BLaER1 treated with 17β-estradiol and CSF1 and Interleukin-3, amounts not matched to agents 10 nM and 100 nM (cell line): ENCODE results near the gene IL1A.
"Not testable (repeated sequence)": the region's sequence is repeated elsewhere in the genome, so short reads cannot be mapped to it uniquely, and the experiment has no call there.

Experiments
- H3K27ac ChIP-seq, 11 experiments: shearing (Covaris generic); formaldehyde crosslinking; 2 replicates each; pipeline ENCODE4 v1.8.1; 2022
- H3K27me3 ChIP-seq, 11 experiments: shearing (Covaris generic); formaldehyde crosslinking; 2 replicates each; pipeline ENCODE4 v1.8.1; 2022
- H3K36me3 ChIP-seq, 11 experiments: shearing (Covaris generic); formaldehyde crosslinking; 2 replicates each; pipeline ENCODE4 v1.8.1; 2022
- H3K4me1 ChIP-seq, 10 experiments: shearing (Covaris generic); formaldehyde crosslinking; 2 replicates each; pipeline ENCODE4 v1.8.1; 2022
- H3K4me2 ChIP-seq, 11 experiments: shearing (Covaris generic); formaldehyde crosslinking; 2 replicates each; pipeline ENCODE4 v1.8.1; 2022
- H3K4me3 ChIP-seq, 10 experiments: shearing (Covaris generic); formaldehyde crosslinking; 2 replicates each; pipeline ENCODE4 v1.8.1; 2022
- H3K9ac ChIP-seq, 11 experiments: shearing (Covaris generic); formaldehyde crosslinking; 2 replicates each; pipeline ENCODE4 v1.8.1; 2022
- H3K9me3 ChIP-seq, 11 experiments: shearing (Covaris generic); formaldehyde crosslinking; replicated peaks in 1 of 11; 2 replicates each; pipeline ENCODE4 v1.8.1; 2022
- H4K20me1 ChIP-seq, 11 experiments: shearing (Covaris generic); formaldehyde crosslinking; 2 replicates each; pipeline ENCODE4 v1.8.1; 2022
- Cebpa-rat ChIP-seq, 11 experiments: shearing (Covaris generic); IDR thresholded peaks; 2 replicates each; pipeline ENCODE4 v1.8.1; 2022

IL1A gene

GRCh38 chr2:112784199-112785189 is at the start of gene IL1A:
Gene IL1A, minus strand, starts transcription at chr2:112784493. Its CDS starts 723 bp downstream, at chr2:112783770.
- 0 out of 22 replicates have a peak within 1 kb of the TSS, but pooled peaks of 1 of the 11 experiments have one; percentile 3 for H3K4me2 ChIP-seq
- H4K20me1 ChIP-seq, result no peaks in the 10 kb centered on the region
- no peak within 1 kb of the TSS for H3K9ac ChIP-seq
- no peak for TF ChIP-seq Cebpa-rat (IDR thresholded peaks at IDR 0.05)
- H3K27me3 ChIP-seq, result no peaks in the 10 kb centered on the region
- no peaks in the 10 kb centered on the region for H3K36me3 ChIP-seq
- H3K9me3 ChIP-seq, result peaks cover 0 to 32% (median 0%) of the 10 kb centered on the region in 11 experiments; a peak in 10 of 22 replicates
- peaks cover 11 to 52% (median 29%) of the 10 kb centered on the region in 10 experiments for H3K4me1 ChIP-seq
- H3K4me3 ChIP-seq, result no peak within 1 kb of the TSS
- H3K27ac ChIP-seq, result no peak within 1 kb of the TSS

GRCh38 chr2:112833976-112834375 is 49.7 kb upstream of the IL1A start:
- peak overlapping the region; percentile 77 to 88 (median 84) for H3K9ac ChIP-seq
- H3K4me1 ChIP-seq, result peaks cover 62 to 100% (median 92%) of the 10 kb centered on the region in 10 experiments
- H4K20me1 ChIP-seq, result peaks cover 0 to 74% (median 0%) of the 10 kb centered on the region in 11 experiments; a peak in 6 of 22 replicates
- no peak for TF ChIP-seq Cebpa-rat (IDR thresholded peaks at IDR 0.05)
- no peaks in the 10 kb centered on the region for H3K27me3 ChIP-seq
- peak overlapping the region; percentile 72 to 98 (median 96); a peak in 21 of 22 replicates for H3K27ac ChIP-seq
- H3K36me3 ChIP-seq, result peaks cover 60 to 80% (median 74%) of the 10 kb centered on the region in 11 experiments
- peak overlapping the region; percentile 58 to 77 (median 70) for H3K4me3 ChIP-seq
- peaks cover 0 to 100% (median 92%) of the 10 kb centered on the region in 11 experiments; a peak in 19 of 22 replicates for H3K9me3 ChIP-seq
- peak overlapping the region; percentile 76 to 98 (median 89) for H3K4me2 ChIP-seq

GRCh38 chr2:112833639-112833931 is 49.3 kb upstream of the IL1A start:
- Histone ChIP-seq H3K4me2 (peak overlapping the region; percentile 76 to 98 (median 89)), H3K27ac (peak overlapping the region; percentile 7 to 98 (median 96); a peak in 20 of 22 replicates), H3K4me3 (peak overlapping the region; percentile 58 to 77 (median 70)), H3K9ac (peak overlapping the region; percentile 77 to 88 (median 84)), H3K4me1 (peaks cover 58 to 99% (median 88%) of the 10 kb centered on the region in 10 experiments), H3K36me3 (peaks cover 60 to 80% (median 75%) of the 10 kb centered on the region in 11 experiments), H3K9me3 (peaks cover 0 to 100% (median 92%) of the 10 kb centered on the region in 11 experiments; a peak in 19 of 22 replicates), H4K20me1 (peaks cover 0 to 78% (median 0%) of the 10 kb centered on the region in 11 experiments; a peak in 6 of 22 replicates)
- not testable (repeated sequence) for H3K27me3 ChIP-seq

- peak overlapping the region; percentile 58 to 77 (median 70); a peak in 19 of 20 replicates for H3K4me3 ChIP-seq
- H3K27ac ChIP-seq, result peak overlapping the region; percentile 7 to 98 (median 96); a peak in 20 of 22 replicates
- peaks cover 60 to 78% (median 75%) of the 10 kb centered on the region in 11 experiments for H3K36me3 ChIP-seq
These were observed 48.7 kb upstream of the IL1A start for GRCh38 chr2:112832841-112833638.

GRCh38 chr2:112831946-112832840 is 47.9 kb upstream of the IL1A start:
- H3K4me2 ChIP-seq, result peak overlapping the region; percentile 76 to 98 (median 89)
- H3K36me3 ChIP-seq, result peaks cover 60 to 78% (median 72%) of the 10 kb centered on the region in 11 experiments
- H3K27me3 ChIP-seq, result no peaks in the 10 kb centered on the region
- H3K27ac ChIP-seq, result peak overlapping the region; percentile 6 to 98 (median 96); a peak in 21 of 22 replicates
- peak overlapping the region; percentile 14 to 88 (median 83); a peak in 21 of 22 replicates for H3K9ac ChIP-seq
- peaks cover 0 to 80% (median 0%) of the 10 kb centered on the region in 11 experiments; a peak in 6 of 22 replicates for H4K20me1 ChIP-seq
- H3K4me1 ChIP-seq, result peaks cover 44 to 92% (median 74%) of the 10 kb centered on the region in 10 experiments
- peak in 1 of 11 experiments; percentile 58; a peak in 1 of 22 replicates for TF ChIP-seq Cebpa-rat (IDR thresholded peaks at IDR 0.05)
- peak overlapping the region; percentile 58 to 77 (median 70); a peak in 17 of 20 replicates for H3K4me3 ChIP-seq
- peaks cover 0 to 93% (median 90%) of the 10 kb centered on the region in 11 experiments; a peak in 19 of 22 replicates for H3K9me3 ChIP-seq

More at GRCh38 chr2:112832841-112833638, 48.7 kb upstream of the IL1A start:
- H3K4me2 ChIP-seq, result peak overlapping the region; percentile 76 to 98 (median 89)
- H3K27me3 ChIP-seq, result no peaks in the 10 kb centered on the region
- peak overlapping the region; percentile 77 to 88 (median 84) for H3K9ac ChIP-seq
- peaks cover 0 to 96% (median 90%) of the 10 kb centered on the region in 11 experiments; a peak in 19 of 22 replicates for H3K9me3 ChIP-seq
- no peak for TF ChIP-seq Cebpa-rat (IDR thresholded peaks at IDR 0.05)
- H4K20me1 ChIP-seq, result peaks cover 0 to 80% (median 0%) of the 10 kb centered on the region in 11 experiments; a peak in 6 of 22 replicates
- H3K4me1 ChIP-seq, result peaks cover 52 to 94% (median 83%) of the 10 kb centered on the region in 10 experiments

GRCh38 chr2:112831513-112831845 is 47.2 kb upstream of the IL1A start:
- Histone ChIP-seq H3K27me3 (no peaks in the 10 kb centered on the region), H3K27ac (peak overlapping the region; percentile 6 to 98 (median 96); a peak in 21 of 22 replicates), H3K9me3 (peaks cover 0 to 97% (median 90%) of the 10 kb centered on the region in 11 experiments; a peak in 19 of 22 replicates), H3K9ac (peak overlapping the region; percentile 14 to 88 (median 83); a peak in 21 of 22 replicates), H3K4me2 (peak overlapping the region; percentile 76 to 98 (median 89)), H3K36me3 (peaks cover 60 to 78% (median 73%) of the 10 kb centered on the region in 11 experiments), H3K4me1 (peaks cover 40 to 87% (median 68%) of the 10 kb centered on the region in 10 experiments), H3K4me3 (peak overlapping the region in 9 of 10 experiments; percentile 58 to 77 (median 70); a peak in 17 of 20 replicates), H4K20me1 (peaks cover 0 to 80% (median 0%) of the 10 kb centered on the region in 11 experiments; a peak in 6 of 22 replicates)
- no peak for TF ChIP-seq Cebpa-rat (IDR thresholded peaks at IDR 0.05)
